Nephron progenitor cell (in vitro differentiated cells): ENCODE results near the gene F2RL3.

Experiments used
- DNase-seq: peaks from one replicate; pipeline ENCODE4 v3.0.0; 2021
- H3K27ac Mint-ChIP-seq: 2 replicates; pipeline ENCODE4 v1.8.0; 2021; ENCODE audit warnings: mild to moderate bottlenecking, moderate library complexity, mixed read lengths
- H3K27me3 Mint-ChIP-seq: 2 replicates; pipeline ENCODE4 v1.8.0; 2021; ENCODE audit warnings: mild to moderate bottlenecking, low read depth, mixed read lengths; ENCODE audit not compliant: poor library complexity
- H3K36me3 Mint-ChIP-seq: 2 replicates; pipeline ENCODE4 v1.8.0; 2021; ENCODE audit warnings: low read depth, mixed read lengths
- H3K4me1 Mint-ChIP-seq: 2 replicates; pipeline ENCODE4 v1.8.0; 2021; ENCODE audit warnings: mixed read lengths
- H3K4me3 Mint-ChIP-seq: 2 replicates; pipeline ENCODE4 v1.8.0; 2021; ENCODE audit warnings: mild to moderate bottlenecking, moderate library complexity, mixed read lengths
- H3K9me3 Mint-ChIP-seq: 2 replicates; pipeline ENCODE4 v1.8.0; 2021; ENCODE audit warnings: mild to moderate bottlenecking, moderate library complexity, mixed read lengths
- CTCF ChIP-seq: fragments of 200-600 bp; sonication (generic); IDR thresholded peaks from 2 replicates; pipeline ENCODE4 v1.5.0; 2021; ENCODE audit warnings: antibody characterized with exemption

Gene F2RL3

GRCh38 chr19:16940626-16941025 lies 51.8 kb downstream of the F2RL3 start:
- DNase-seq: no peak
- Mint-ChIP-seq H3K4me3 (no peak overlapping the region), H3K27ac (no peak overlapping the region), H3K9me3 (peaks cover 14% of the 10 kb centered on the region), H3K4me1 (no peaks in the 10 kb centered on the region), H3K27me3 (no peaks in the 10 kb centered on the region), H3K36me3 (peaks cover 70% of the 10 kb centered on the region)
- no peak for TF ChIP-seq CTCF
